A204.1 (cell line): ENCODE data around the gene CD14.
"Not testable (repeated sequence)": the region's sequence is repeated elsewhere in the genome, so short reads cannot be mapped to it uniquely, and the experiment has no call there.

Experiments
- FAIRE-seq: peaks from 2 replicates; lab custom pipeline; 2012; peaks lifted over from hg19 to GRCh38; lab: Jason Lieb, UNC

CD14 gene

DNA sequence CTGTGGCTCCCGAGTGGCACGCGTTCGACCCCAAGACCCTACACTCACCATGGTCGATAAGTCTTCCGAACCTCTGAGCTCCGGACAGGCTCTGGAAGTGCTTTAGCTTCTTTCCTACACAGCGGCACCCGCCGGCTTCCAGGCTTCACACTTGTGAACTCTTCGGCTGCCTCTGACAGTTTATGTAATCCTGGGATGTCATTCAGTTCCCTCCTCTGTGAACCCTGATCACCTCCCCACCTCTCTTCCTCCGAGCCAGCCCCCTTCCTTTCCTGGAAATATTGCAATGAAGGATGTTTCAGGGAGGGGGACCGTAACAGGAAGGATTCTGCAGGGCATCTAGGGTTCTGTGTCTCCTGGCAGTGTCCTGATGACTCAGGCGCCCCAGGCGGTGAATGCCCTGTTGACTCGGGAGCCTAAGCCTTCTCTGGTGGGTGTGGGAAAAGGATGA lies at the start of gene CD14:
Gene CD14 (minus strand): TSS at position 155 of the 451 bp plus-strand sequence. CDS start 104 bp downstream, at position 51.
- no peak for FAIRE-seq

DNA sequence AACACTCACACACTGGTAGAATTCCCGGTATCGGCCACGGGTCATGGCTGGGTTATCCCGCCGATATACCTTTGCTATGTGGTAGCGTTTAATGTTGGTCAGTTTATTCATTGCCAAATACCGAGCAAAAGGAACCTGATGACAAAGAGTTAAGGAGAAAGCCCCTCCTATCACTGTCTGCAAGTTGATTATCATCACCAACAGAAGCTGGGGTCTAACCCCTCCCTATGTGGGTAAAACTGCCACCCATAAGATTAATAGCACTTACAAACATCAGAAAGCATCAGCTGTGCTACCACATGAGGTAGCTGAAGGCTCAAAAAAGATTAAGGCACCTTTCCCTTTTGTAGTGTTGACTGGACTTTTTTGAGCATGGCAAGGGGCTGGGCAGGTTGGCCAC lies 46.0 kb upstream of the CD14 start:
- FAIRE-seq: no peak

DNA sequence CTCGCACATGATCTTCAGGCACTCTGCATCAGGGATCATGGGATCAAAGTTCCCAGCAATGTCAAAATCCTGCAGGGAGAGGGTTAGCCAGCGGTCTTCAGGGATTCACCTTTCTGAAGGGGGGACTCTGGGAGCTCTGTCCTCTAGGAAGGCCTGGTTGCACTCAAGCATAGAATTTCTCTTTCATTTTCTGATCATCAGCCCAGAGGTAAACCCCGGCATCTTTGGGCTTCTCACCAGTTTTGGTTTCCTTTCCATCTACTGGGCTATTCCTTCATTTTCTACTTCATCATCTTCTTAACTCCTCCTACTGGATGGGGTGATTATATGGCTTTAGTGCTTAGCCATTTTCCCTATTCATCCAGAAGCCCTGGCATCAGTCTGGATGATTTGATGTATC lies 45.0 kb upstream of the CD14 start:
- FAIRE-seq: no peak

DNA sequence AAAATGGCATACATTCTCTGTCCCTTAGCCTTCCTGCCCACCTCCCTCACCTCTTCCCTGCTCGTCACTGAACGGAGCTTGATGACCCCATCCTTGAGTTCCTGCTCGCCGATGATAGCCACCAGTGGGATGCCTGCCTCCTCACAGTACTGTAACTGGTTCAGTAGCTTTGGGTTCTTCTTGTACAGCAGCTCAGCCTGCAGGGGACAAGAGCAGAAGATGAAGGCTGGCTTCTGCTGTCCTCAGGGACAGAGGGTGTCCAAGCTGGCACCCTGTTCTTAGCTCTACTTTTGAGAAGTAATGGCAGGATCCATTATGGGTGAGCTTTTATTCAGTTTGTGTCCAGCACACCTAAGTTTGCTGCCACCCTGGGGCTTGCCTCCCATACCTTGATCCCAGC lies 41.7 kb upstream of the CD14 start:
- no peak for FAIRE-seq

GRCh38 chr5:140674211-140674610 lies 41.2 kb upstream of the CD14 start:
- FAIRE-seq: no peak

DNA sequence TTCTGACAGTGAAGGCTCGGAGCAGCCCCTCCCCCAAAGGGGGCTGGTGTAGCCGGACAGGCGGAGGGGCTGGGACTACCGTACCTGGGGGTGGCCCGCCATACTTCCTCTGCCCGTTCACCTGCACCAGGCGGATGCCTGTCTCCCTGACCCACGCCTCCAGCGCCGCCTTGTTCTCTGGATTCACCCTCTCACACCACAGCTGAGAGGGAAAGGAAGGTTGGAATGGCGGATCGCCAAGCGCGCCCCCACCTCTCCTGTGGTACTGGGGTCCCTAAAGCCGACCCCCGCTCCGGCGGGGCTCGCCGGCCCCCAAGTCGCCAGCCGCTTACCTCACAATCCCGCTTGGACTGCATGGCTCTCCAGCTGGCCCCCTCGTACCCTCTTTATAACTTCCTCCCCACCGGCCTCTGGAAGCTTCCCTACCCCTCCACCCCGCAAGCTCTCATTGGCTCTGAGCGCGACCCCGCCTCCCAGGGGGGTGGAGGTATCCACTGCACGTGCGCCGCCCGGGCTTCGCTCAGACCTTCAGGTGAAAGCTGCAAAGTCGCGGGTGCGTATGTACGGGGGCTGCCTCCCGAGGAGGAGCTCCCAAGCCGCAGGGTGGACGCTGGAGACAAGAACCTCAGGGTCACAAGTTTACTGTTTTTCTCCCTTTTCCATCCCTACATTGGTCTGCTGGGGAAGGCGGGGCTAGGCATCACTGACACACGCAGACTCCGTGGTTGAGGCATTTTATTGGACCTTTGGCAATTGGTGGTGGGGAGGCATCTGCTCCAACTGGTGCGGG lies 40.4 kb upstream of the CD14 start, which contains the start of gene DND1:
Gene DND1 (minus strand): TSS at position 390 of the 790 bp plus-strand sequence. CDS start 34 bp downstream, at position 356.
- no peak for FAIRE-seq

GRCh38 chr5:140672455-140673186 lies 39.6 kb upstream of the CD14 start:
- FAIRE-seq: no peak

DNA sequence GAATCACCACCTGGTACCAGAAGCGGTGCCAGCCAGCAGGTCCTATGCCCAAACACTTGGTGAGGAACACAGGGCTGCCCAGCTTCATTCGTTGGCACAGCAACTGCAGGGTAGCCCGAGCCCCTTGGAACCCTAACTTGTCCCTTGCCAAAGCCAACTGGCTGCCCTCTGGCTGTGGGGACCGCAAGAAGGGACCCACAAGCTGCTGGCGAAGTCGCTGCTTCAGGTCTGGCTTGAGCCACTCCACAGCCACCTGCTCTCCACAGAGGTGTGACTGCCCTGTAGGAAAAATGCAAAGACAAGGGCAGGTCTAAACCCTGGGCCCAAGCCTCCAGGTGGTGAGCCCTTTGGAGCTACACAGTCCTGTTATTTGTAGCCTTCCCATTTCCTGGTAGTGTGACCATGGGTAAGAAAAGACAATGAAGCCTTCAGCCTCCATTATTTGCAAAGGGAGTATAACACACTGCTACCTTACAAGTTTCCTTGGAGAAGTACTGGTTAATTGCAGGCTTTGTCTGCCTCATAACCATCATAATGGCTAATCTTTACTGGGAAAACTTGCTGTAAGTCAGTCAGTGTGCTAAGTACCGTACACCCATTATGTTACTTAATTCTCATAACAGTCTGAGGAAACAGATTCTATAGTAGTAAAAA lies 38.6 kb upstream of the CD14 start:
- FAIRE-seq: no peak

DNA sequence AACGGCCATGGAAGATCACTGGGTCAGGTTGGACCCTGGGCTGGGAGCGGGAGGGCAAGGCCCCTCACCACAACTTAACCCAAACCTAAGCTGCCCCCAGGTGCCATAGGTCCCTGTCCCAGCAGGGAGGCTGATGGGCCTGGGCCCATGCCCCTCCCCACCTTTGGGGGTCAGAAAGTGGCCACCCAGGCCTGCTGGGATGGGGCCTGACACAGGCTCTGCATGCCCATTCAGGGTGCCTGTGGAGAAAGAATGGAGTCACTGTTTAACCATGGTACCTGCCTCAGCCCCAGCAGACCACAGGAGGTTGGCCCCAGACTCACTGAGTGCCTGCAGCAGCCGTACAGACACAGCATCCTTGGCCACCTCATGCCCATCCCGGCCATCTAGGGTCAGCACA lies 38.1 kb upstream of the CD14 start:
- not testable (repeated sequence) for FAIRE-seq

GRCh38 chr5:140664359-140665119 lies 31.6 kb upstream of the CD14 start, which contains the start of gene WDR55:
Gene WDR55 (plus strand): TSS chr5:140664904. CDS start chr5:140664913, 9 bp downstream.
- FAIRE-seq: peak; percentile 60

DNA sequence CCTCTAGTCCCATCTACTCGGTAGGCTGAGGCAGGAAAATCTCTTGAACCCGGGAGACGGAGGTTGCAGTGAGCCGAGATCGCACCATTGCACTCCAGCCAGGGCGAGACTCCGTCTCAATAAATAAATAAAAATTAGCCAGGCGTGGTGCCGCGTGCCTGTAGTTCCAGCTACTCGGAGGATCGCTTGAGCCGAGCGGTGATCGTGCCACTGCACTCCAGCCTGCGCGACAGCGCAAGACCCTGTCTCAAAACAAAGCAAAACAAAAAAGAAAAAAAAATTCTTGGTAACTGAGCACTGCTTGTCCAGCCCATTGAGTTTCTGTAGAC lies 31.0 kb upstream of the CD14 start:
- no peak for FAIRE-seq

DNA sequence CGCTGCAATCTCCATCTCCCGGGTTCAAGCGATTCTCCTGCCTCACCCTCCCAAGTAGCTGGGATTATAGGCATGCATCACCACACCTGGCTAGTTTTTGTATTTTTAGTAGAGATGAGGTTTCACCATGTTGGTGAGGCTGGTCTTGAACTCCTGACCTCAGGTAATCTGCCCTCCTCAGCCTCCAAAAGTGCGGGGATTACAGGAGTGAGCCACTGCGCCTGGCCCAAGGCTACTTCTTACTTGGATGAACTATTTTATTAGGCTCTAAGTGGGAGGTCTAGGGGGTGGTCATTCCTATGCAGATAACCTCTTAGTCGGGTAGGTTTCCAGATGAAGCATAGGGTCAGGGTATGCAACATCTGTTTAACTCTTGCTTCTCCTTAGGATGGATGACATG lies 27.4 kb upstream of the CD14 start:
- FAIRE-seq: not testable (repeated sequence)

- no peak for FAIRE-seq
Measured at GRCh38 chr5:140658870-140659269, 25.9 kb upstream of the CD14 start.

GRCh38 chr5:140647042-140647419 lies 14.1 kb upstream of the CD14 start:
- no peak for FAIRE-seq

- no peak for FAIRE-seq
Measured at GRCh38 chr5:140642718-140643117, 9.7 kb upstream of the CD14 start.

- no peak for FAIRE-seq
Measured at GRCh38 chr5:140641716-140642115, 8.7 kb upstream of the CD14 start.

GRCh38 chr5:140639148-140639981 lies 6.4 kb upstream of the CD14 start, which contains the start of gene TMCO6:
Gene TMCO6 (plus strand): TSS chr5:140639451. CDS start chr5:140639528, 77 bp downstream.
- no peak for FAIRE-seq

DNA sequence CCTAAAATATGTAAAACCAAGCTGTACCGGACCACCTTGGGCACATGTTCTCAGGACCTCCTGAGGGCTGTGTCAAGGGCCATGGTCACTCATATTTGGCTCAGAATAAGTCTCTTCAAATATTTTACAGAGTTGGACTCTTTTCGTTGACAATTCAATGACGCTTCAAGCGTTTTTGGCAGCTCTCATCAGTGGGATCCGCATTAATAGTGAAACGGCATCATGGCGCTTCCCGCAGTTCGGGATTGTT lies 5.8 kb upstream of the CD14 start:
- not testable (repeated sequence) for FAIRE-seq

GRCh38 chr5:140637371-140638100 lies 4.6 kb upstream of the CD14 start:
- no peak for FAIRE-seq
